B cell (primary cell): ENCODE results near the gene BRMS1L. TPM values are rescaled to one million over a fixed set of nuclear protein-coding genes. Genes with fewer than 3 reads are reported as not detected.

Experiments
- ATAC-seq: fragments of 200-7000 bp; cut with Tn5 transposase; one replicate; pipeline ENCODE4 v1.10.0; 2021; ENCODE audit warnings: low read depth, mild to moderate bottlenecking, moderate number of reproducible peaks, moderate library complexity
- CTCF ChIA-PET: fragments of 350-600 bp; sonication (Branson Sonifier 250); formaldehyde crosslinking; loops from one replicate; lab custom pipeline; 2021; ENCODE audit warnings: antibody characterized with exemption, inconsistent platforms; lab: Charles Lee
- POLR2A ChIA-PET: fragments of 350-600 bp; sonication (Branson Sonifier 250); formaldehyde crosslinking; loops from one replicate; lab custom pipeline; 2021; ENCODE audit warnings: antibody characterized with exemption; lab: Charles Lee
- DNase-seq: peaks from one replicate; pipeline ENCODE4 v3.0.0; 2013
- H2AFZ ChIP-seq: 2 replicates; pipeline ENCODE4 v1.6.1; 2012; ENCODE audit warnings: mild to moderate bottlenecking, low read depth, low read length; ENCODE audit not compliant: insufficient read depth, poor library complexity, severe bottlenecking
- H3K27ac ChIP-seq, 2 donors: 1 replicate in 1 of 2; 2 replicates in 1 of 2; pipeline ENCODE4 v1.5.1; 2012 to 2013; ENCODE audit warnings: low read length in 2 of 2, mild to moderate bottlenecking in 2 of 2, moderate library complexity in 1 of 2
- H3K27me3 ChIP-seq, 4 experiments: fragments of 200-600 bp in 1 of 4; sonication (generic) in 1 of 4; replicated peaks in 1 of 4; 1 replicate in 2 of 4; 2 replicates in 2 of 4; pipeline versions ENCODE4 v1.6.1 to v1.7.0; 2013 to 2016; ENCODE audit warnings: low read length in 3 of 4, mild to moderate bottlenecking in 2 of 4, mixed read lengths in 1 of 4, moderate library complexity in 1 of 4; ENCODE audit not compliant: insufficient read depth in 4 of 4, control insufficient read depth in 3 of 4; ENCODE audit errors: control extremely low read depth in 1 of 4
- H3K36me3 ChIP-seq, 2 experiments: replicated peaks in 1 of 2; 1 replicate in 1 of 2; 2 replicates in 1 of 2; pipeline versions ENCODE4 v1.6.1 to v1.7.1; 2013; ENCODE audit warnings: low read length in 1 of 2; ENCODE audit not compliant: insufficient read depth in 2 of 2, control insufficient read depth in 1 of 2; ENCODE audit errors: control extremely low read depth in 1 of 2, extremely low read depth in 1 of 2
- H3K4me1 ChIP-seq, 2 donors: fragments of 200-600 bp in 1 of 2; sonication (generic) in 1 of 2; 1 replicate in 1 of 2; 2 replicates in 1 of 2; pipeline versions ENCODE4 v1.5.1 to v1.6.1; 2013 to 2017; ENCODE audit warnings: low read length in 2 of 2; ENCODE audit not compliant: control insufficient read depth in 2 of 2, insufficient read depth in 2 of 2
- H3K4me2 ChIP-seq: replicated peaks from 2 replicates; pipeline ENCODE3; 2012; ENCODE audit warnings: mild to moderate bottlenecking, low read depth, low read length; ENCODE audit not compliant: poor library complexity, severe bottlenecking
- H3K4me3 ChIP-seq, 5 experiments: fragments of 200-600 bp in 1 of 5; sonication (generic) in 1 of 5; 1 replicate in 3 of 5; 2 replicates in 2 of 5; pipeline versions ENCODE4 v1.5.1 to v1.7.0; 2011 to 2016; ENCODE audit warnings: low read length in 4 of 5, mild to moderate bottlenecking in 4 of 5, low read depth in 2 of 5, control low read depth in 1 of 5, moderate library complexity in 1 of 5; ENCODE audit not compliant: insufficient read depth in 1 of 5; ENCODE audit errors: control extremely low read depth in 1 of 5, extremely low read depth in 1 of 5
- H3K79me2 ChIP-seq: fragments of 200-600 bp; sonication (generic); one replicate; pipeline ENCODE4 v1.6.0; 2016; ENCODE audit warnings: low read length; ENCODE audit not compliant: control insufficient read depth, insufficient read depth
- H3K9ac ChIP-seq: fragments of 200-600 bp; sonication (generic); 2 replicates; pipeline ENCODE4 v1.6.1; 2017; ENCODE audit warnings: mild to moderate bottlenecking, low read length, moderate library complexity
- H3K9me3 ChIP-seq, 3 donors: one replicate each; pipeline versions ENCODE4 v1.6.1 to v1.7.1; 2013; ENCODE audit warnings: low read length in 2 of 3; ENCODE audit not compliant: control insufficient read depth in 2 of 3, insufficient read depth in 1 of 3; ENCODE audit errors: control extremely low read depth in 1 of 3
- H4K20me1 ChIP-seq: 2 replicates; pipeline ENCODE4 v1.6.0; 2012; ENCODE audit warnings: mild to moderate bottlenecking, low read length; ENCODE audit not compliant: insufficient read depth, control insufficient read depth, poor library complexity, severe bottlenecking
- H3K27ac Mint-ChIP-seq: one replicate; pipeline ENCODE4 v1.8.0; 2021; ENCODE audit warnings: mixed read lengths
- H3K27me3 Mint-ChIP-seq: one replicate; pipeline ENCODE4 v1.8.0; 2021; ENCODE audit warnings: mixed read lengths
- H3K4me1 Mint-ChIP-seq: one replicate; pipeline ENCODE4 v1.8.0; 2021; ENCODE audit warnings: mixed read lengths
- H3K4me3 Mint-ChIP-seq: one replicate; pipeline ENCODE4 v1.8.0; 2021; ENCODE audit warnings: mixed read lengths
- H3K9me3 Mint-ChIP-seq: one replicate; pipeline ENCODE4 v1.8.0; 2022; ENCODE audit warnings: mixed read lengths; ENCODE audit not compliant: insufficient read depth
- CTCF ChIP-seq: fragments of 200-600 bp; IDR thresholded peaks from one replicate; pipeline ENCODE4 v1.8.0; 2022; ENCODE audit warnings: antibody characterized with exemption, mild to moderate bottlenecking
- EZH2 ChIP-seq: IDR thresholded peaks from 2 replicates; pipeline ENCODE4 v1.6.1; 2012; ENCODE audit warnings: borderline replicate concordance, low read depth, mild to moderate bottlenecking, moderate library complexity, low read length; ENCODE audit not compliant: insufficient read depth, poor library complexity, severe bottlenecking
- WGBS: methylation state at CpG from one replicate; pipeline ENCODE4 v1.1.5; 2013; ENCODE audit warnings: missing lambda C conversion rate; ENCODE audit not compliant: insufficient coverage; 5-methylcytosine and 5-hydroxymethylcytosine counted together
- intact Hi-C: fragments of 100-400 bp; cut with micrococcal nuclease; formaldehyde crosslinking; loops from one replicate; pipeline ENCODE4 v1.10.0; 2022
- polyA plus RNA-seq: library from polyadenylated mRNA; depleted of rRNA; stranded (reverse); fragments of >200 nt; gene quantifications from 2 replicates; pipeline ENCODE4 v1.2.3, GENCODE V29; 2012
- total RNA-seq, 2 donors: library from RNA; stranded (reverse); fragments of 120-200 nt in 1 of 2; gene quantifications; 1 replicate in 1 of 2; 2 replicates in 1 of 2; pipeline versions ENCODE4 v1.2.3 to v1.2.4, GENCODE V29; 2013 to 2022

Gene BRMS1L
- total and polyA plus RNA-seq, 2 donors (not counting 1 experiment from before 2014, with no cell fraction given): 1.1 to 4.7 TPM

GRCh38 chr14:35861204-35861868 is 35.2 kb downstream of the BRMS1L start:
- no peak overlapping the region for H3K9ac ChIP-seq
- WGBS: 0% methylated on average over 1 of the region's 3 CpGs
- peaks cover 4 to 5% of the 10 kb centered on the region in 2 donors for H3K4me1 ChIP-seq
- no peak overlapping the region for H3K4me3 ChIP-seq
- H3K36me3 ChIP-seq: peaks cover 6 to 26% of the 10 kb centered on the region in 2 experiments
- H3K79me2 ChIP-seq: no peaks in the 10 kb centered on the region
- no peak overlapping the region for H3K27ac ChIP-seq
- Mint-ChIP-seq H3K4me1 (peaks cover 2% of the 10 kb centered on the region), H3K27ac (no peak overlapping the region), H3K4me3 (no peak overlapping the region), H3K27me3 (no peaks in the 10 kb centered on the region), H3K9me3 (no peaks in the 10 kb centered on the region)
- ATAC-seq: no peak
- POLR2A ChIA-PET: no interaction called here
- TF ChIP-seq CTCF (no peak), EZH2 (no peak)
- no peak overlapping the region for H2AFZ ChIP-seq
- H3K9me3 ChIP-seq: no peaks in the 10 kb centered on the region
- no peak overlapping the region for H3K4me2 ChIP-seq
- H4K20me1 ChIP-seq: no peaks in the 10 kb centered on the region
- intact Hi-C loops: no loop called here
- no peak for DNase-seq
- CTCF ChIA-PET: interaction anchor here (0.6 kb wide), 1 partner anchor 49 kb away, joined by 3 read pairs; no protein-coding TSS in a partner anchor
- no peaks in the 10 kb centered on the region for H3K27me3 ChIP-seq

- no peak overlapping the region for H3K4me3 Mint-ChIP-seq
- Histone ChIP-seq H4K20me1 (no peaks in the 10 kb centered on the region), H3K9ac (no peak overlapping the region), H3K4me2 (no peak overlapping the region), H3K9me3 (no peaks in the 10 kb centered on the region), H3K27me3 (no peaks in the 10 kb centered on the region), H3K79me2 (no peaks in the 10 kb centered on the region), H2AFZ (no peak overlapping the region), H3K4me3 (no peak overlapping the region), H3K27ac (no peak overlapping the region), H3K36me3 (peaks cover 6 to 23% of the 10 kb centered on the region in 2 experiments), H3K4me1 (no peaks in the 10 kb centered on the region)
- ATAC-seq: no peak
- POLR2A ChIA-PET: no interaction called here
- no peak for TF ChIP-seq EZH2
- no peak overlapping the region for H3K27ac Mint-ChIP-seq
- no peak for DNase-seq
- intact Hi-C loops: no loop called here
- WGBS: 100% methylated on average over 1 of the region's 6 CpGs
- no peaks in the 10 kb centered on the region for H3K9me3 Mint-ChIP-seq
- H3K4me1 Mint-ChIP-seq: no peaks in the 10 kb centered on the region
- CTCF ChIA-PET: no interaction called here
- no peaks in the 10 kb centered on the region for H3K27me3 Mint-ChIP-seq
These were observed 39.6 kb downstream of the BRMS1L start for GRCh38 chr14:35865611-35866324.
